Measurements from ENCODE around the gene GALNT14.

GALNT14 gene

GRCh38 chr2:30934066-30934465, 204.2 kb downstream of the GALNT14 start:
- no peak for TF ChIP-seq ZFX (IDR thresholded peaks at IDR 0.05; ENCODE audit: borderline replicate concordance)
- H3K27ac ChIP-seq: no peak overlapping the region

GRCh38 chr2:30933496-30933895, 204.7 kb downstream of the GALNT14 start:
- TF ChIP-seq ZFX (IDR thresholded peaks at IDR 0.05; ENCODE audit: borderline replicate concordance) (no peak), CTCF (IDR thresholded peaks at IDR 0.05) (no peak)
- H3K27ac ChIP-seq: no peak overlapping the region

GRCh38 chr2:30932870-30933269, 205.4 kb downstream of the GALNT14 start:
- no peak overlapping the region for H3K27ac ChIP-seq
- TF ChIP-seq ZFX (IDR thresholded peaks at IDR 0.05; ENCODE audit: borderline replicate concordance) (no peak), CTCF (IDR thresholded peaks at IDR 0.05) (no peak)

- TF ChIP-seq CTCF (IDR thresholded peaks at IDR 0.05) (no peak), ZFX (IDR thresholded peaks at IDR 0.05; ENCODE audit: borderline replicate concordance) (no peak)
- no peak overlapping the region for H3K27ac ChIP-seq
These were observed 206.3 kb downstream of the GALNT14 start for GRCh38 chr2:30931841-30932407.

- H3K27ac ChIP-seq: no peak overlapping the region
- TF ChIP-seq CTCF (IDR thresholded peaks at IDR 0.05) (no peak), ZFX (IDR thresholded peaks at IDR 0.05; ENCODE audit: borderline replicate concordance) (no peak)
These were observed 207.5 kb downstream of the GALNT14 start for GRCh38 chr2:30930716-30931115.

- TF ChIP-seq CTCF (IDR thresholded peaks at IDR 0.05): no peak
- no peak for TF ChIP-seq ZFX (IDR thresholded peaks at IDR 0.05; ENCODE audit: borderline replicate concordance)
- H3K27ac ChIP-seq: no peak overlapping the region
These were observed 210.7 kb downstream of the GALNT14 start for GRCh38 chr2:30927465-30928075.

GRCh38 chr2:30926606-30927005, 211.6 kb downstream of the GALNT14 start:
- TF ChIP-seq CTCF (IDR thresholded peaks at IDR 0.05) (no peak), ZFX (IDR thresholded peaks at IDR 0.05; ENCODE audit: borderline replicate concordance) (no peak)
- H3K27ac ChIP-seq: no peak overlapping the region

GRCh38 chr2:30923623-30924022, 214.6 kb downstream of the GALNT14 start:
- no peak overlapping the region for H3K27ac ChIP-seq
- TF ChIP-seq ZFX (IDR thresholded peaks at IDR 0.05; ENCODE audit: borderline replicate concordance): no peak
- TF ChIP-seq CTCF (IDR thresholded peaks at IDR 0.05): no peak

Measured in 22Rv1 (cell line).